ENCODE results near the gene KLF5.

KLF5 gene

DNA sequence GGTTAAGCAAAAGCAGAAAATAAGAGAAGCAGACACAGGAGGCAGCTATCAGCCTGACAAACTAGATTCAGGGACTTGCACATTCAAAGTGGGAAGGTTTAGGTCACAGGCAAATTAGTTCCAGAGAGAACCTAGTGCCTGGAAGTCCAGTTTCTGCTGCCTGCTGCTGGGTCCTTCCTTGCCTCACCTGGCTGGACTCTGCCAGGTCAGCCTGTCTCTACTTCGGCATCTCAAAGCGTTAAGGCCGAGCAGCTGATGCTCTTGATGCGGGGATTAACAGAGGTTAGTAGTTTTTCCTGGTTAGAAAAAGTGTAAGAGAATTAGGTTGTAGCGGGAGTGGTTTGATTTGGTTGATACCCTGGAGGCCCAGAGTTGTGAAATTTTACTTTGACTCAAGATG, 52.0 kb downstream of the KLF5 start:
- H3K27ac ChIP-seq (ENCODE audit: low read depth in 2 of 2, low read length in 2 of 2), result no peak overlapping the region
- H3K4me3 ChIP-seq (ENCODE audit: low read length in 2 of 2), result no peak overlapping the region

DNA sequence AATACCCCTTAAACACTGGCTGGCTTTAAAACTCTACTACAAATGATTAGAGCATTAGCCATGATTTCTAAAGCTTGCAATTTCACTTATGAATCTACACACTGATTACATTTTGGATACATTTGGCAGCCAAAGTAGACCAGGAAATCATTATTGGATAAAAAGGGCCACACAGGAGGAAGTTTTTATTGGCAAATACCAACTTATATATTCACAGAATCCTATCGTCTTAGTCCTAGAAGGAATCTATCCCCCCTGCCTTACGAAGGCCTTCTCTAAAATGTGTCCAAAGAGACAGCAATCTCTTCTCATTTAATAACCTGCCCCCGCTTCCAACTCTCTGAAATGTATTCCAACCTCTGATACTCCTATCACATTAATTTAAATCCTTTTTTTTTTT, 52.5 kb downstream of the KLF5 start:
- Histone ChIP-seq H3K9ac (ENCODE audit: low read depth in 1 of 2, low read length in 2 of 2) (no peak overlapping the region), H3K27me3 (ENCODE audit: control insufficient read depth in 2 of 2, insufficient read depth in 2 of 2, low read length in 2 of 2) (no peaks in the 10 kb centered on the region), H3K36me3 (ENCODE audit: control insufficient read depth in 2 of 2, insufficient read depth in 2 of 2, low read length in 2 of 2) (no peaks in the 10 kb centered on the region), H3K4me1 (ENCODE audit: control insufficient read depth in 2 of 2, insufficient read depth in 2 of 2, low read length in 2 of 2) (peaks cover 0 to 2% of the 10 kb centered on the region in 2 donors), H3K9me3 (ENCODE audit: control insufficient read depth in 2 of 2, low read length in 2 of 2) (no peaks in the 10 kb centered on the region), H3K4me3 (ENCODE audit: low read length in 2 of 2) (no peak overlapping the region), H3K27ac (ENCODE audit: low read depth in 2 of 2, low read length in 2 of 2) (no peak overlapping the region)

More for the DNA sequence above, 52.0 kb downstream of the KLF5 start:
- Histone ChIP-seq H3K4me1 (ENCODE audit: control insufficient read depth in 2 of 2, insufficient read depth in 2 of 2, low read length in 2 of 2) (peaks cover 0 to 2% of the 10 kb centered on the region in 2 donors), H3K9ac (ENCODE audit: low read depth in 1 of 2, low read length in 2 of 2) (no peak overlapping the region), H3K27me3 (ENCODE audit: control insufficient read depth in 2 of 2, insufficient read depth in 2 of 2, low read length in 2 of 2) (no peaks in the 10 kb centered on the region), H3K9me3 (ENCODE audit: control insufficient read depth in 2 of 2, low read length in 2 of 2) (no peaks in the 10 kb centered on the region), H3K36me3 (ENCODE audit: control insufficient read depth in 2 of 2, insufficient read depth in 2 of 2, low read length in 2 of 2) (no peaks in the 10 kb centered on the region)

DNA sequence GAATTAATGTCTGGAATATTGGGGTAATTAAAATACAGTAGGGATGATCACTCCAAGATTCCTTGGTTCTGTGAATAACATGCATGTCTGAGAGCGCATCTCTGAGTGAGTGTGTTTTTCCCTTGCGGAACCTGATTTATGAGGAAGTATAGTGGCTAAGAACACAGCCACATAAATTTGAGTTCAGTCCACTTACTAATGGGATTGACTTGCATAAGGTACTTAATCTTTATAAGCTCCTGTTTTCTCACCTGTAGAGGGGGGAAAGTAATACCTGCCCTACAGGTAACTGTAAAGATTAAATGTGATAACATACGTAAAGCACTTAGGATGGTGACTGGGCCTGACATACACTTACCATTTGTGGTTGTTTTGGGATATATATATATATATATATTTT, 60.8 kb downstream of the KLF5 start:
- H3K27me3 ChIP-seq (ENCODE audit: control insufficient read depth in 2 of 2, insufficient read depth in 2 of 2, low read length in 2 of 2), result no peaks in the 10 kb centered on the region
- no peaks in the 10 kb centered on the region for H3K4me1 ChIP-seq (ENCODE audit: control insufficient read depth in 2 of 2, insufficient read depth in 2 of 2, low read length in 2 of 2)
- no peak overlapping the region for H3K27ac ChIP-seq (ENCODE audit: low read depth in 2 of 2, low read length in 2 of 2)
- no peaks in the 10 kb centered on the region for H3K9me3 ChIP-seq (ENCODE audit: control insufficient read depth in 2 of 2, low read length in 2 of 2)
- H3K9ac ChIP-seq (ENCODE audit: low read depth in 1 of 2, low read length in 2 of 2), result no peak overlapping the region
- no peak overlapping the region for H3K4me3 ChIP-seq (ENCODE audit: low read length in 2 of 2)
- no peaks in the 10 kb centered on the region for H3K36me3 ChIP-seq (ENCODE audit: control insufficient read depth in 2 of 2, insufficient read depth in 2 of 2, low read length in 2 of 2)

All from mucosa of rectum (tissue), 2 donors.